Activated naive CD8-positive, alpha-beta T cell treated with anti-CD3 and anti-CD28 coated beads for 36 hours (primary cell): Measurements from ENCODE around the gene CTCF. TPM values are rescaled to one million over a fixed set of nuclear protein-coding genes. Genes with fewer than 3 reads are reported as not detected.

Experiments
- DNase-seq: peaks from one replicate; pipeline ENCODE4 v3.0.0; 2021
- H3K27ac Mint-ChIP-seq: one replicate; pipeline ENCODE4 v1.8.0; 2022; ENCODE audit warnings: mild to moderate bottlenecking, moderate library complexity, mixed read lengths
- H3K27me3 Mint-ChIP-seq: one replicate; pipeline ENCODE4 v1.8.0; 2022; ENCODE audit warnings: mild to moderate bottlenecking, mixed read lengths
- H3K36me3 Mint-ChIP-seq: one replicate; pipeline ENCODE4 v1.8.0; 2021; ENCODE audit warnings: mild to moderate bottlenecking, mixed read lengths
- H3K4me1 Mint-ChIP-seq: one replicate; pipeline ENCODE4 v1.8.0; 2021; ENCODE audit warnings: mixed read lengths
- H3K4me3 Mint-ChIP-seq: one replicate; pipeline ENCODE4 v1.8.0; 2022; ENCODE audit warnings: mild to moderate bottlenecking, moderate library complexity, mixed read lengths
- H3K9me3 Mint-ChIP-seq: one replicate; pipeline ENCODE4 v1.8.0; 2022; ENCODE audit warnings: mixed read lengths
- total RNA-seq, 2 experiments: library from RNA; stranded (reverse); gene quantifications; one replicate each; pipeline ENCODE4 v1.2.3, GENCODE V29; 2021

Gene CTCF
- total RNA-seq, 2 experiments from 2014 or later, result 55.8 to 55.9 TPM

DNA sequence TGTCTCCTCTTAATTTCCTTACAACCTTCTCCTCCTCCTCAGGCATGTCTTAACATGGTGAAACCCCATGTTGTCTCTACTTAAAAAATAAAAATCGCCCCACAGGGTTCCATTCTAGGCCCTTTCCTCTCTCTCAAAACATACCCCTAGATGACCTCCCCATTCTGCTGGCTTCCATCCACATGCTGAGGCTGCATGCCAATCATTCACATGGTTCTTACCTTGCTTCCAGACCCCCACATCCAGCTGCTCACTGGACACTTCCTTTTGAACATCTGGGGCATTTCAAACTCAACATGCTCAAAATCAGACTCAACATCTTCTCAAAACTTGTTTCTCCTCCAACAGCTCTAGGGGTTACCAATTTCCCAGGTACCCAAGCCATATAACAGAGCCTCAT lies 12.4 kb upstream of the CTCF start:
- DNase-seq, result no peak
- H3K36me3 Mint-ChIP-seq, result peaks cover 12% of the 10 kb centered on the region
- H3K4me3 Mint-ChIP-seq, result no peak overlapping the region
- H3K27ac Mint-ChIP-seq, result peak overlapping the region; percentile 68
- no peaks in the 10 kb centered on the region for H3K27me3 Mint-ChIP-seq
- H3K9me3 Mint-ChIP-seq, result no peaks in the 10 kb centered on the region
- peaks cover 43% of the 10 kb centered on the region for H3K4me1 Mint-ChIP-seq

DNA sequence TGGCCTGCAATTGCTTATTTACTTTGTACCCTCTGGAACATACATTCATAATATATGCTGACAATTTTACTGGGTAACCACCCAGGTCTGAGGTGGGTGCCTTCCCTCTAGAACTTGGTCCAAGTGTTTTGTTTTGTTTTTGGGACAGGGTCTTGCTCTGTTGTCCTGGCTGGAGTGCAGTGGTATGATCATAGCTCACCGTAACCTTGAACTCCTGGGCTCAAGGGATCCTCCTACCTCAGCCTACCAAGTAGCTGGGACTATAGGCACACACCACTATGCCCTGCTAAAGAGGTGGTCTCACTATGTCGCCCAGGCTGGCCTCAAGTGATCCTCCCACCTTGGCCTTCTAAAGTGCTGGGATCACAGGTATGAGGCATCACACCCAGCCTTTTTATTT lies 11.2 kb upstream of the CTCF start:
- DNase-seq, result no peak
- no peaks in the 10 kb centered on the region for H3K9me3 Mint-ChIP-seq
- H3K36me3 Mint-ChIP-seq, result peaks cover 17% of the 10 kb centered on the region
- H3K4me3 Mint-ChIP-seq, result no peak overlapping the region
- no peaks in the 10 kb centered on the region for H3K27me3 Mint-ChIP-seq
- H3K27ac Mint-ChIP-seq, result no peak overlapping the region
- H3K4me1 Mint-ChIP-seq, result peaks cover 52% of the 10 kb centered on the region

DNA sequence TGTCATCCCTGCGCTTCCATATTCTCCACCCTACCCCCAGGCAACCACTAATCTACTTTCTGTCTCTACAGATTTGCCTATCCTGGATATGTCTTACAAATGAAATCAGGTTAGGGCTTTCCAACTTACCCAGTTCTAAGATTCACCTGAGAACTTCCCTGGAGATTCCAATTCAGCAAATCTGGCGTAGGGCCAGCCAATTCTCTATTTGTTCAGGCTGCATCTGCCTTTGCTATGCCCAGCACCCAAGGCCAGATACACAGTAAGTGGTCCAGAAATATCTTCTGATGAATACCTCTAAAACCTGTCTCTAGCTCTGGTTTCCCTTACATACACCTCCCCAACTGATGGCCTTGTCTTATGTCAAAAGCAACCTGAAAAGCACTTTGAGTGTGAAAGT lies 10.4 kb upstream of the CTCF start:
- Mint-ChIP-seq H3K4me1 (peaks cover 56% of the 10 kb centered on the region), H3K27ac (peak overlapping the region; percentile 87), H3K4me3 (no peak overlapping the region), H3K27me3 (no peaks in the 10 kb centered on the region), H3K9me3 (no peaks in the 10 kb centered on the region), H3K36me3 (peaks cover 18% of the 10 kb centered on the region)
- no peak for DNase-seq

DNA sequence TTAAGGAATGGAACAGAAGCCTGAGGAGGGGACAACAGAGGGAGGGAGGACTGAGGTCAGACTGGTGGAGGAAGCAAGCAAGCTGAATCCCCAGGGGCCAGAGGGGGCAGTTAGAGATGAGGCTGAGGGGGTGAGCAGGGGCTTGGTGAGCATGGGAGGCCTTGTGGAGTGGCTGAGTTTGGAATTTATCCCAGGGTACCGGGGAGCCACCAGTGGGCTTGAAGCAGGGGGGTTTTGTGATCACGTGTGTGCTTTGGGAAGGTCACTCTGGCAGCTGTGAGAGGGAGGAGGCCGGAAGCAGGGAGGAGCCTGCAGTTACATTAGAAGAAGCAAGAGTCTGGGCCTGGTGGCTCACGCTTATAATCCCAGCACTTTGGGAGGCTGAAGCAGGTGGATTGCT lies 9.8 kb upstream of the CTCF start:
- no peak for DNase-seq
- Mint-ChIP-seq H3K27me3 (no peaks in the 10 kb centered on the region), H3K4me3 (no peak overlapping the region), H3K27ac (peak overlapping the region; percentile 87), H3K4me1 (peaks cover 55% of the 10 kb centered on the region), H3K9me3 (no peaks in the 10 kb centered on the region), H3K36me3 (peaks cover 19% of the 10 kb centered on the region)

DNA sequence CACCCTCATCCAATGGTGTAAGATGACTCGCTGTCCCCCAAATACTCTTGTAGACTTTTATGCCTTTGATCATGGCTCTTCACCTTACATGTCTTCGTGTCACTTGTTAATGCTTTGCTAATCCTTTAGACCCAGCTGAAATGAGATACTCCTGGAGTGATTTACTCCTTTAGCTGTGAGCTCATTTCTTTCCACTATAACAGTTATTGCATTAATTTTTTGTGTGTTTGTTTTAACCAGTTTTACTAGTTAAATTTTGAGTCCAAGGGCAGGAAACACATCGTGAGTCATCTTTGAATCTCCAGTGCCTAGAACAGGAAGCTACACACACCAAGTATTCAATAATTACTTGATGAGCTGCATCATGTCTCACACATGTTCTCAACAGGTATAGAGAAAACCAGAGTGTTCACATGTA lies 6.5 kb upstream of the CTCF start:
- H3K27me3 Mint-ChIP-seq, result no peaks in the 10 kb centered on the region
- H3K9me3 Mint-ChIP-seq, result no peaks in the 10 kb centered on the region
- peaks cover 22% of the 10 kb centered on the region for H3K36me3 Mint-ChIP-seq
- peaks cover 52% of the 10 kb centered on the region for H3K4me1 Mint-ChIP-seq
- peak overlapping the region; percentile 99 for H3K27ac Mint-ChIP-seq
- no peak for DNase-seq
- peak overlapping the region; percentile 54 for H3K4me3 Mint-ChIP-seq

DNA sequence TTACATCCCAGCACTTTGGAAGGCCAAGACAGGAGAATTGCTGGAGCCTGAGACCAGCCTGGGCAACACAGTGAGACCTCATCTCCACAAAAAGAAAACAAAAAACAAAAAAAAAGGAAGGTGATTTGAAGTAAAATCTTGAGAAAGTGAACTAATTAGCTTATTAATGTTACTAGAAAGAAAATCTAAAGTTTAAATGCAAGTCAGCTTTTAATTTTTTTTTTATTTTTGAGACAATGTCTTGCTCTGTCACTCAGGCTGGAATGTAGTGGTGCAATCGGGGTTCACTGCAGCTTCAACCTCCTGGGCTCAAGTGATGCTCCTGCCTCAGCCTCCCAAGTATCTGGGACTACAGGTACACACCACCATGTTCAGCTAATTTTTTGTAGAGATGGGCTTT lies 3.5 kb upstream of the CTCF start:
- no peak overlapping the region for H3K4me3 Mint-ChIP-seq
- H3K4me1 Mint-ChIP-seq, result peaks cover 44% of the 10 kb centered on the region
- H3K36me3 Mint-ChIP-seq, result peaks cover 23% of the 10 kb centered on the region
- DNase-seq, result no peak
- H3K9me3 Mint-ChIP-seq, result no peaks in the 10 kb centered on the region
- no peaks in the 10 kb centered on the region for H3K27me3 Mint-ChIP-seq
- H3K27ac Mint-ChIP-seq, result no peak overlapping the region

DNA sequence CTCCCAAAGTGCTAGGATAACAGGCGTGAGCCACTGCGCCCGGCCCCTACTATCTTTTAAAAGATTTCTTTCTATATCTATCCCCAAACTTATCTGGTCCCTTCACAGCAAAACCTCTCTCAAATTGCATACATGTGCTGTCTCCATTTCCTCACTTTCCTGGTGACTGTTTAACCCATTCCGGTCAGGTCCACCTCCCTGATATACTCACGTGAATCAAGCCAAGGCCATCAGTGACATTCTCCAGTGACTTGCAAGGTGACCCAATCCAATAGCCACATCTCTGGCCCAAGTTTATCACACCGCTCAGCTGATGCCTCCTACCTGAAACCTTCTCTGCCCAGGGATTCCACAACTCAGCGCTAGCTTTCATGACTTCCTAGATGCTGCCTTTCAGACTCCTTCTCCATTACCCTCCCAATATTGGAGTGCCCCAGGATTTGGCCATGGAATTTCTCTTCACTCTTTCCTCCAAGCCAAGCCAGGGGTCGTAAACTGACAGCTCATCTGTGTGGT lies 1.4 kb upstream of the CTCF start:
- no peak for DNase-seq
- H3K27me3 Mint-ChIP-seq, result no peaks in the 10 kb centered on the region
- no peaks in the 10 kb centered on the region for H3K9me3 Mint-ChIP-seq
- peak overlapping the region; percentile 82 for H3K4me3 Mint-ChIP-seq
- peaks cover 12% of the 10 kb centered on the region for H3K36me3 Mint-ChIP-seq
- peak overlapping the region; percentile 91 for H3K27ac Mint-ChIP-seq
- H3K4me1 Mint-ChIP-seq, result peaks cover 44% of the 10 kb centered on the region

DNA sequence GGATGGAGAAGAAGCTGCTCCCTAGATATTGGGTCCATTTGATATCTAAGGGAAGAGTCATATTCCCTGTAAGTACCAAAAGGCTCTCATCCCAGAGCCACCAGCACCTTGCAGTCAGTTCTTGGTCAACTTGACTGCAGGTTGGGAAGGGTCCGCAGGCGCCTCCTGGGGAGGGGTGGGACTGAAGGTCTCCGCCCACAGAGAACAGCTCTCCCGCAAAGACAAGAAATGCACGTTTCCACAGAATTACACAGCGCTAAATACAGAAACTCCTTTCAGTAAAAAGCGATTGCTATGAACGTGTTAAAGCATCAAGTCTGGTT lies 864 bp upstream of the CTCF start:
- no peaks in the 10 kb centered on the region for H3K9me3 Mint-ChIP-seq
- H3K4me1 Mint-ChIP-seq, result peaks cover 41% of the 10 kb centered on the region
- H3K27ac Mint-ChIP-seq, result peak overlapping the region; percentile 91
- DNase-seq, result no peak
- peak overlapping the region; percentile 82 for H3K4me3 Mint-ChIP-seq
- peaks cover 12% of the 10 kb centered on the region for H3K36me3 Mint-ChIP-seq
- H3K27me3 Mint-ChIP-seq, result no peaks in the 10 kb centered on the region

DNA sequence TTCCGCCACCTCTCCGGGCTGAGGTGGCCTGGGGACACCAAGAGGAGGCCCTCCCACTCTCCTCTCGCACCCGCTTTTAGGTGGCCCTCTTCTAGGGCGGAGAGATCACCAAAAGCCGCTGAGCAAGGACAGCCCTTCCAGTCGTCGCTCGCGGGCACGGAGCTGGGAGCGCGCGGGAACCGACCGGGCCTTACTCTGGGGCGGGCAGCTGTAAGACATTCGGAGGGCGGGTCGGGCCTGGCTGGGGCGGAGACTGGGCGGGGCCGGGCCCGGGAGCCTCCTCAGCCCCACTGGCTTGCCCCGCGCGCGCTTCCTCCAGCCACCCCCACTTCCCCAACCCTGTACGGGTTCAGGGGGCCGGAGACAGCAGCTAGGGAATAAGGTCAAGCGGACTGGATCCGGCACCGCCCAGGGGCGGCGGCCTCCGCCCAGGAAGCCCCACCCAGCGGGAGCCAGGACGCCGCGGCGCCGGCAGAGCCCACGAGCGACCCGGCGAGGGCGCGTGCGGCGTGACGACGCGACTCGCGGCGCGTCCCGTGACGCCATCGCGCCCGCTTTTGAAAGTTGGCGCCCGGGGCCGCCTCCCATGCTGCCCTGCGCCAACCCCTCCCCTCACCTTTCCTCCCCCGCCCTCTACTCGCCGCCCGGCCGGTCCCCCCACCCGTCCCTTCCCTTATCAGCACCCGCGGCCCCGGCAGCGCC lies 351 bp upstream of the CTCF start:
- Mint-ChIP-seq H3K36me3 (peaks cover 11% of the 10 kb centered on the region), H3K4me3 (peak overlapping the region; percentile 82), H3K27me3 (no peaks in the 10 kb centered on the region), H3K9me3 (no peaks in the 10 kb centered on the region), H3K4me1 (peaks cover 41% of the 10 kb centered on the region), H3K27ac (peak overlapping the region; percentile 91)
- DNase-seq, result peak; percentile 99

DNA sequence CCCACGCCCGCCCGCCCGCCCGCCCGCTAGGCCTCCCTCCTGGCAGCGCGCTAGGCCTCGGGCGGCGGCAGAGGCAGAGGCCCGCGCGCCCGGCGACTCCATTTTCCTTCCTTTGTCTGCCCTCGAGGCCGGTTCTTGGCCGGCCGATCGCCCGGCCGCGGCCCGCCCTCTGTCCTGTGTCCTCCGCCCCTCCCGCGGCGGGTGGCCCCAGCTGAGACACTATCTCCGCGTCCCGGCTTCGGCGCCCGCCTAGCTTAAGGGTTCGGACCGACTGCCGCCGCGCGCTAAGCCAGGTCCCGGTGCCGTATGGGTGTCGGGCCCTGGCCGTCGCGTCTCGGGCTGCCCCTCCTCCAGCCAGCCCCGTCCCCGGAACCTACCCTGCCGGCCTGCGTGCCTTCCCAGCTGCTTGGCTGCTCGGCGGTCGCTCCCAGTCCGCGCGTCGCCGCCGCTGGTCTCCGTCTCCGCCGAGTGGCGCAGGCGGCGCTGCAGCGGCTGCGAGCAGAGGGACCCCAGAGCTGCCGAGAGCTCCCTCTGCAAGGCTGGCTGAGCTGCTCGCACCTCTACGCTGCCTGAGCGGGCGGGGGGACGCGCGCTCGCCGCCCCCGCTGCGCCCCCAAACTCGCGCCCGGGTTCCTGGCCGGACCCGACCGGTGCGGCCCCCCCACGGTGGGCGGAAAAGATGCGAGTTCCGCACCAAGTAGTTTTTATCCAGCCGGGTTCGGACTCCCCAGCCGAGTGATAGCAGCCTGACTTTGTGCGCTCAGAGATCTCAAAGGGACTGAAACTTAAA lies 787 bp downstream of the CTCF start:
- peak; percentile 74 for DNase-seq
- peak overlapping the region; percentile 92 for H3K4me3 Mint-ChIP-seq
- H3K36me3 Mint-ChIP-seq, result peaks cover 14% of the 10 kb centered on the region
- no peaks in the 10 kb centered on the region for H3K9me3 Mint-ChIP-seq
- H3K27me3 Mint-ChIP-seq, result no peaks in the 10 kb centered on the region
- H3K27ac Mint-ChIP-seq, result peak overlapping the region; percentile 89
- H3K4me1 Mint-ChIP-seq, result peaks cover 36% of the 10 kb centered on the region

DNA sequence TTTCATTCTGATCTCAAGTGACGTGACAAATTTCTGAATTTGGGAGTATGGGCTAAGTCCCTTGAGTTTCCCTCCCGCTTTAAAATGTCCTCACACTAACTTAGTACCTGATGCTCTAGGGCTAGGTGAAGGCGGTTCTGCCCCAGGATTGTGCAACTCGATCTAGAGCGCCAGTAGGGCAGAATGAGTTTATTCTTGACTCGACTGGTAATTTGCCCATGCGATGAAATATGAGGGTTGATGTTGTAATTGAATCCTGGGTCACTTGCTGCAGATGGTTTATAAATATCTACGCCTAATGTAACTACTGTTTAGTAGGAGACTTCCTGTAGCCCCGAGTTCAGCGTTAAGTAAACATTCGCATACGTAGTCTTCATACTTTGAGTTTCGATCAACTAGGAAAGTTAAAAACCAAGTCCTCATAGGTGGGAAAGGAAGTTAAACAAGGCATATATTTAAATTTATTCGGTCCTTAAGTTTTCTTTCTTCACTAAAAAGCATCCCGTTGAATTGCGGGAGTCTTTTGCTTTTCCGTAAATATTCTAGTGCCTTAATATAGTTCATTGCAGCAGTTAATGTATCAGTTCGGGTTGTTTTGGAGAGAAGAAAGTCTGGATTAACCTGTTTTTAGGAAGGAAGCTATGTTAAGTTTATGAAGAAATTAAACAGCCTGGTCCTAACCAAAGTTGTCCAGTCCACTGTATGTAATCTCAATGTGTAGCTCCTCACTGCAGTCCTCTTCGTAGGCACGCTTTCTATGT lies 1.6 kb downstream of the CTCF start:
- Mint-ChIP-seq H3K36me3 (peaks cover 12% of the 10 kb centered on the region), H3K4me3 (peak overlapping the region; percentile 92), H3K9me3 (no peaks in the 10 kb centered on the region), H3K4me1 (peaks cover 35% of the 10 kb centered on the region), H3K27ac (peak overlapping the region; percentile 89), H3K27me3 (no peaks in the 10 kb centered on the region)
- no peak for DNase-seq

DNA sequence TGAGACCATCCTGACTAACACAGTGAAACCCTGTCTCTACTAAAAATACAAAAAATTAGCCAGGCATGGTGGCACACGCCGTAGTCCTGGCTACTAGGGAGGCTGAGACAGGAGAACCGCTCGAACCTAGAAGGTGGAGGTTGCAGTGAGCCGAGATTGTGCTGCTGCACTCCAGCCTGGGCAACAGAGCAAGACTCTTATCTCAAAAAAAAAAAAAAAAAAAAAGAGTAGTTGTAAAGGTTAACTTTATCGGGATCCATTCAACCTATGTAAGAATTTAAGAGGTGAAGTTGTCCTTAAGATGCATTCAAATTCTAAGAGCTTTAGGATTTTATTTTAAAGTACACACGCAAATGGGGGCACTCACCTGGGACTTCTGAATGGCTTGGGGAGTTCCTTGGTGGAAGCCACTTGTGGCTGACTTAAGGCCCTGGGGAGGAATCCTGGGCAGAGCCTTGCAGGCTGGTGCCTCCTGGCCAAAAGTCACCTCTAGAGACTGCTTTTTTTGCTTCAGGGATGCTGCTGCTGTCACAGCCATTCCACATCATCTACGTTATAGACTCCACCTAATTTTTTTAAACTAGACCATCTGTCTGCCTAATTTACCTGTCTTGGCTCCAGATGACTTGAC lies 3.3 kb downstream of the CTCF start:
- no peak overlapping the region for H3K4me3 Mint-ChIP-seq
- no peaks in the 10 kb centered on the region for H3K9me3 Mint-ChIP-seq
- peaks cover 9% of the 10 kb centered on the region for H3K36me3 Mint-ChIP-seq
- peaks cover 34% of the 10 kb centered on the region for H3K4me1 Mint-ChIP-seq
- no peak for DNase-seq
- H3K27ac Mint-ChIP-seq, result no peak overlapping the region
- no peaks in the 10 kb centered on the region for H3K27me3 Mint-ChIP-seq

DNA sequence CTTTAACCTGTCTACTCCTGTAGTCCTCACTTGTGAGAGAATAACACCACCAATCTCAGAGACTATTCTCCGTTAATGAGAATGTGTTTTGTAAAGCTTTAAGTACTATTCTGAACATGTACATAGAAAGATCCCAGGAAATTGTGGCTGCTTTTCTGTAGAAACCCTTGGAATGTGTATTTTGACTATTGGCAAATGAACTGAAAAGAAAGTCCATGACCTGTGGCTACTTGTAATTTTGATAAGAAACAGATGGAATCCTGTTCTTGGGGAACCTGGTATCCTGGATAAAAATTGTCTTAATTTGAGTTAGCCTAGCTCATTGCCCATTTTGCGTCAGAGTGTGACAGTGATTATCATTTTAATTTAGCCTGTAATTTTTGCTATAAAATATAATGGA lies 9.1 kb downstream of the CTCF start:
- Mint-ChIP-seq H3K4me1 (peaks cover 10% of the 10 kb centered on the region), H3K9me3 (no peaks in the 10 kb centered on the region), H3K27ac (no peak overlapping the region), H3K4me3 (no peak overlapping the region), H3K36me3 (peaks cover 20% of the 10 kb centered on the region), H3K27me3 (no peaks in the 10 kb centered on the region)
- no peak for DNase-seq

DNA sequence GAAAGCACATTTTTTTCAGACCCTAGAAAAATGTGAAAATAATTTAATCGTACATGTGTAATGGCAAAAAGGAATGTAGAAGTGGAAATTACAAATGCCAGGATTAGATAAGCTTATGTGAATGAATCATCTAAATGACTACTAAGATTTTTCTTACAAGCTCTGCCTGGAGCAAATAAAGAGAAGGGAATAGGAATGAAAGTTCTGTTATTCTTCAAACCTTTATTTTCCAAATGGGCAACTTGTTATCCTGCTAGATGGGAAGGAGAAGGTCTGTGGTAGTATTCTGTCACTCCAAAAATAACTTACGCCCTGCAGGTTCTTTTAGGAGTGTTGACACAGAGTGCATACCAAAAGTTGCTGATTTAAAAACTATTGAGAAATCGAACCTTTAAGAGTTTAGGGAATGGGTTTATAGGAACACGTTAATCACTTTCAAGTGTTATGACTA lies 9.7 kb downstream of the CTCF start:
- peaks cover 20% of the 10 kb centered on the region for H3K36me3 Mint-ChIP-seq
- no peak overlapping the region for H3K27ac Mint-ChIP-seq
- no peaks in the 10 kb centered on the region for H3K27me3 Mint-ChIP-seq
- no peak overlapping the region for H3K4me3 Mint-ChIP-seq
- H3K9me3 Mint-ChIP-seq, result no peaks in the 10 kb centered on the region
- no peak for DNase-seq
- H3K4me1 Mint-ChIP-seq, result peaks cover 6% of the 10 kb centered on the region

DNA sequence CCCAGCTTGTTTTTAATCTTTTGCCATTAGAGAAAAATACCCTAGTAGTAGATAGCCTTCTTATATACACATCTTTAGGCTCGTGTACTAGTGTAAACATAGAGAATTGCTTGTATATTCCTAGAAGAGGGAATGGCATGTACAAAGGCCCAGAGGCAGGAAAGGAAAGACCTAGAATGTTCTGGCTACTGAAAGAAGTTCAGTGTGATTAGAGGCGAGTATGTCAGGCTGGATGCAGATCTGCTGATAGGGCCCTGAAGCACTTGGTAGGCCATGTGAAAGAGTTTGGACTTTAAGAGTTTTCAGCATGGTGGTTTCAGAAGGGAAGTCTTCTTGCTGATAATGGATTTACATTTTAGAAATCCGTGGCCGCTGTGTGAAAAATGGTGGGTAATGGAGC lies 17.4 kb downstream of the CTCF start:
- Mint-ChIP-seq H3K36me3 (peaks cover 12% of the 10 kb centered on the region), H3K27me3 (no peaks in the 10 kb centered on the region), H3K9me3 (no peaks in the 10 kb centered on the region), H3K4me1 (peaks cover 2% of the 10 kb centered on the region), H3K27ac (no peak overlapping the region), H3K4me3 (no peak overlapping the region)
- DNase-seq, result no peak
